Stomach (tissue), 9 donors: ENCODE data around the gene UFC1. TPM values are rescaled to one million over a fixed set of nuclear protein-coding genes. Genes with fewer than 3 reads are reported as not detected.
A peak's percentile ranks its signal among the peaks of the same experiment; 100 is the strongest.

Source experiments
- DNase-seq, 2 donors: peaks; one replicate each; pipeline versions ENCODE4 v3.0.0 to v3.0.0-alpha.2; 2013 to 2019
- H3K27ac ChIP-seq, 5 donors: fragments of 200-600 bp in 4 of 5; sonication (generic) in 4 of 5; one replicate each; pipeline ENCODE4 v1.5.1; 2013 to 2019; ENCODE audit warnings: mild to moderate bottlenecking in 1 of 5, moderate library complexity in 1 of 5
- H3K27me3 ChIP-seq, 3 donors: fragments of 200-600 bp; sonication (generic); one replicate each; pipeline ENCODE4 v1.5.1; 2017 to 2019; ENCODE audit warnings: mixed run types in 1 of 3
- H3K36me3 ChIP-seq, 4 donors: fragments of 200-600 bp; sonication (generic); 1 replicate in 3 of 4; 2 replicates in 1 of 4; pipeline ENCODE4 v1.5.1; 2016 to 2019
- H3K4me1 ChIP-seq, 4 donors: fragments of 200-600 bp; sonication (generic); one replicate each; pipeline ENCODE4 v1.5.1; 2016 to 2019
- H3K4me3 ChIP-seq, 4 donors: fragments of 200-600 bp; sonication (generic) in 3 of 4; one replicate each; pipeline ENCODE4 v1.5.1; 2016 to 2019; ENCODE audit warnings: mild to moderate bottlenecking in 1 of 4
- H3K9me3 ChIP-seq, 4 donors: fragments of 200-600 bp; sonication (generic); one replicate each; pipeline ENCODE4 v1.5.1; 2016 to 2019
- CTCF ChIP-seq, 7 experiments: fragments of 450-650 bp in 4 of 7; fragments of 200-600 bp in 3 of 7; sonication (generic) in 3 of 7; IDR thresholded peaks; one replicate each; pipeline ENCODE4 v1.5.1; 2016 to 2019; ENCODE audit warnings: antibody characterized with exemption in 7 of 7, control low read depth in 2 of 7, mild to moderate bottlenecking in 1 of 7
- EP300 ChIP-seq: sonication (generic); formaldehyde crosslinking; IDR thresholded peaks from one replicate; pipeline ENCODE4 v1.6.1; 2017; ENCODE audit warnings: antibody characterized with exemption
- POLR2A ChIP-seq, 4 donors: fragments of 450-650 bp; IDR thresholded peaks; one replicate each; pipeline ENCODE4 v1.6.1; 2016; ENCODE audit warnings: antibody characterized with exemption in 4 of 4, control low read depth in 2 of 4, mild to moderate bottlenecking in 1 of 4, moderate library complexity in 1 of 4
- POLR2AphosphoS5 ChIP-seq, 3 donors: sonication (generic); formaldehyde crosslinking; IDR thresholded peaks; one replicate each; pipeline ENCODE4 v1.6.1; 2016; ENCODE audit warnings: antibody characterized with exemption in 3 of 3
- WGBS, 5 donors: extraction: QIAGEN DNeasy Blood & Tissue Kit in 3 of 5; methylation state at CpG; one replicate each; pipeline versions ENCODE4 v1.1.5 to v1.1.7; 2013 to 2018; 5-methylcytosine and 5-hydroxymethylcytosine counted together
- intact Hi-C: fragments of 100-400 bp; cut with DNase I; formaldehyde crosslinking; loops from one replicate; pipeline ENCODE4 v1.15.1; 2023; ENCODE audit warnings: low total_unique reads
- polyA plus RNA-seq, 3 donors: library from polyadenylated mRNA; stranded (reverse); fragments of 200-250 nt; gene quantifications; one replicate each; pipeline ENCODE4 v1.2.3, GENCODE V29; 2013
- total RNA-seq, 5 donors: library from RNA; depleted of rRNA; stranded (reverse); fragments of >200 nt; gene quantifications; one replicate each; pipeline versions ENCODE4 v1.1.0 to v1.2.3, GENCODE V29; 2014 to 2016
- donor health status: healthy with polysubstance abuse.
- donor health status: Bipolar disorder and iron deficiency.
- donor health status: healthy.

UFC1 gene
- total and polyA plus RNA-seq, 8 donors: 21.9 to 206 (median 95.1) TPM; not detected in 1

GRCh38 chr1:161193561-161194235, 39.9 kb downstream of the UFC1 start:
- TF ChIP-seq EP300: no peak
- TF ChIP-seq POLR2A (IDR thresholded peaks at IDR 0.05): no peak
- TF ChIP-seq CTCF (IDR thresholded peaks at IDR 0.05): peak in 1 of 7 experiments; percentile 16
- peak in 1 of 3 donors; percentile 5 for TF ChIP-seq POLR2AphosphoS5 (IDR thresholded peaks at IDR 0.05)
- intact Hi-C loops: no loop called here
- peak in 1 of 2 donors; percentile 57 for DNase-seq
- 64 to 79% (median 77%) methylated on average over 13 to 21 of the region's 21 CpGs for WGBS, 5 donors
- Histone ChIP-seq H3K4me3 (peak overlapping the region in 2 of 4 donors; percentile 6 to 56), H3K27ac (peak overlapping the region in 2 of 5 donors; percentile 35 to 37), H3K4me1 (peaks cover 6 to 69% (median 38%) of the 10 kb centered on the region in 4 donors), H3K27me3 (peaks cover 0 to 8% (median 0%) of the 10 kb centered on the region in 3 donors), H3K36me3 (peaks cover 0 to 34% (median 20%) of the 10 kb centered on the region in 4 donors), H3K9me3 (no peaks in the 10 kb centered on the region)

- Histone ChIP-seq H3K4me1 (peaks cover 6 to 83% (median 51%) of the 10 kb centered on the region in 4 donors), H3K27ac (peak overlapping the region in 2 of 5 donors; percentile 0 to 98), H3K36me3 (peaks cover 0 to 34% (median 20%) of the 10 kb centered on the region in 4 donors), H3K4me3 (peak overlapping the region in 2 of 4 donors; percentile 55 to 56), H3K27me3 (peaks cover 0 to 8% (median 0%) of the 10 kb centered on the region in 3 donors), H3K9me3 (no peaks in the 10 kb centered on the region)
- no peak for TF ChIP-seq CTCF (IDR thresholded peaks at IDR 0.05)
- no peak for TF ChIP-seq POLR2A (IDR thresholded peaks at IDR 0.05)
- no peak for TF ChIP-seq POLR2AphosphoS5 (IDR thresholded peaks at IDR 0.05)
- no peak for TF ChIP-seq EP300
- DNase-seq: no peak
- intact Hi-C loops: no loop called here
- 78 to 85% (median 79%) methylated on average over 4 of the region's 4 CpGs for WGBS, 5 donors
Measured at GRCh38 chr1:161195171-161195570, 41.4 kb downstream of the UFC1 start.

GRCh38 chr1:161196111-161196510, 42.3 kb downstream of the UFC1 start:
- no peaks in the 10 kb centered on the region for H3K9me3 ChIP-seq
- H3K27ac ChIP-seq: peak overlapping the region in 3 of 5 donors; percentile 95 to 98 (median 96)
- DNase-seq: no peak
- H3K4me1 ChIP-seq: peaks cover 14 to 93% (median 61%) of the 10 kb centered on the region in 4 donors
- 91 to 99% (median 98%) methylated on average over 7 of the region's 7 CpGs for WGBS, 5 donors
- H3K27me3 ChIP-seq: peaks cover 0 to 8% (median 0%) of the 10 kb centered on the region in 3 donors
- TF ChIP-seq POLR2A (IDR thresholded peaks at IDR 0.05) (no peak), CTCF (IDR thresholded peaks at IDR 0.05) (no peak), POLR2AphosphoS5 (IDR thresholded peaks at IDR 0.05) (no peak), EP300 (no peak)
- intact Hi-C loops: no loop called here
- peaks cover 0 to 28% (median 16%) of the 10 kb centered on the region in 4 donors for H3K36me3 ChIP-seq
- peak overlapping the region in 3 of 4 donors; percentile 45 to 56 (median 55) for H3K4me3 ChIP-seq

- Histone ChIP-seq H3K36me3 (peaks cover 0 to 21% (median 10%) of the 10 kb centered on the region in 4 donors), H3K4me1 (peaks cover 20 to 99% (median 67%) of the 10 kb centered on the region in 4 donors), H3K4me3 (peak overlapping the region; percentile 33 to 56 (median 50)), H3K9me3 (no peaks in the 10 kb centered on the region), H3K27ac (peak overlapping the region in 4 of 5 donors; percentile 95 to 98 (median 96)), H3K27me3 (peaks cover 0 to 8% (median 0%) of the 10 kb centered on the region in 3 donors)
- intact Hi-C loops: no loop called here
- 62 to 81% (median 76%) methylated on average over 20 to 27 of the region's 27 CpGs for WGBS, 5 donors
- DNase-seq: peak in 1 of 2 donors; percentile 90
- TF ChIP-seq POLR2AphosphoS5 (IDR thresholded peaks at IDR 0.05) (no peak), CTCF (IDR thresholded peaks at IDR 0.05) (no peak), POLR2A (IDR thresholded peaks at IDR 0.05) (no peak), EP300 (no peak)
Measured at GRCh38 chr1:161196521-161197451, 43.0 kb downstream of the UFC1 start.
